Mucosa of stomach (tissue), 1 donor: Measurements from ENCODE around the gene PDXK.

ENCODE experiments used
- H3K27me3 ChIP-seq: one replicate; pipeline ENCODE4 v1.7.0; 2013; ENCODE audit warnings: mild to moderate bottlenecking, low read length; ENCODE audit not compliant: control insufficient read depth, insufficient read depth
- H3K36me3 ChIP-seq: one replicate; pipeline ENCODE4 v1.7.0; 2013; ENCODE audit warnings: low read length; ENCODE audit not compliant: control insufficient read depth, insufficient read depth
- H3K4me1 ChIP-seq: one replicate; pipeline ENCODE4 v1.7.0; 2013; ENCODE audit warnings: mild to moderate bottlenecking, low read length; ENCODE audit not compliant: control insufficient read depth, insufficient read depth
- H3K4me3 ChIP-seq: one replicate; pipeline ENCODE4 v1.7.0; 2013; ENCODE audit warnings: low read length
- H3K9ac ChIP-seq: one replicate; pipeline ENCODE4 v1.7.0; 2013; ENCODE audit warnings: mild to moderate bottlenecking, low read length, moderate library complexity
- H3K9me3 ChIP-seq: one replicate; pipeline ENCODE4 v1.7.0; 2013; ENCODE audit warnings: mild to moderate bottlenecking, low read length, moderate library complexity; ENCODE audit not compliant: control insufficient read depth
- donor health status: Pancreatic carcinoma.

Gene PDXK

DNA sequence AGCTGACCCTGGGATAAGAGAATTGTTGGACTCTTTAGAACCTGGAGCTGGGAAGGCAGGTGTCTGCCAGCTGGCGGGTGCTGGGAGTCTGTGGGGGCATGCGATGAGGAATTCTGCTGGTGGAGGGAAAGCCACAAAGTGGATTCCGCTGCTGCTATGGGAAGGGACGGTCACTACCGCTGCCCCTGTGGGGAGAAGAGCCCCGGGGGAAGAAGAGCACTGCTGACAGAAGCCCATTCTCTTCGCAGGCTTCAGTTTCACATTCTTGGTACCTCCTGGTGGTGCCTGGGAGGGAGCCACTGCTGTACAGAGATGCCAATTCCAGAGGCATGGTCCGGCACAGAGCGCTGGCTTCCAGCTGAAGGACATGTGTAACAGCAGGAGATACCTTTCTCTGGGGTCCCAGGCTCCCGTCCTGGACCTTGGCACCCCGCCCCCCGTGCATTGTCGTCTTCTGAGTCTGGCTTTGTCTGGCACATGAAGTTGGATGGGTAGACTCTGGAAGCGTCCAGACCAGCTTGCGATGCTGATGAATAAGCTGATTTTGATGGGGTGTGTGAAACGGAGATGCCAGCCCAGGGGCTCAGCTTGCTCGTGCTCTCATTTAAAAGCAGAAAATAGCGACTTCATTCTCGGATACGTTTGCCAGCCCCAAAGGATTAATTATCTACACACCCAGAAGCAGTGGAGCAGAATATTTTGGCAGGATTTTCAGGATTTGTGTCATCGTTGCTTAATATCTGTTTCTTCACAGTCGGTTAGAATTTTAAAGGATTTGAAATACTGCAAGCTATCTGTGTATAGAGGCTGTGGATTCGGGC lies 13.2 kb downstream of the PDXK start:
- H3K4me3 ChIP-seq, result no peak overlapping the region
- no peaks in the 10 kb centered on the region for H3K27me3 ChIP-seq
- peaks cover 73% of the 10 kb centered on the region for H3K4me1 ChIP-seq
- peak overlapping the region; percentile 33 for H3K9ac ChIP-seq
- no peaks in the 10 kb centered on the region for H3K36me3 ChIP-seq
- H3K9me3 ChIP-seq, result no peaks in the 10 kb centered on the region

DNA sequence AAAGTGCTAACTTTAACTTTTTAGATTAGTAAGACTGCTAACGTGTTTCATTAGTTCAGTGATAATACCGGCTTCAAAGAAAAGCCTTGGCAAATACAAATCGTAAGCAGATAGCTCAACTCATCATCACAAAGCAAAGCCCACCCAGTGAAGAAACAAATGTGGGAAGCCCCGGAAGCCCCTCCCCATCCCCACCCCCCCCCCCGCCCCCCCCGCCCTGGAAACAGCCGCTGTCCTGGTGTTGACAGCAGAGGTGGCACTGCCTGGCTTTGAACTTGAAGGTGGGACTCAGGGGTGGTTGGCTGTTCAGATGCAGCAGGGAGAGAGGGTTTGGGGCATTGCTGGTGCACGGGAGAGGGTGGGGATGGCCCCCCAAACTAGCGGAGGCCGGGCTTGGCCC lies 14.1 kb downstream of the PDXK start:
- H3K4me1 ChIP-seq, result peaks cover 64% of the 10 kb centered on the region

DNA sequence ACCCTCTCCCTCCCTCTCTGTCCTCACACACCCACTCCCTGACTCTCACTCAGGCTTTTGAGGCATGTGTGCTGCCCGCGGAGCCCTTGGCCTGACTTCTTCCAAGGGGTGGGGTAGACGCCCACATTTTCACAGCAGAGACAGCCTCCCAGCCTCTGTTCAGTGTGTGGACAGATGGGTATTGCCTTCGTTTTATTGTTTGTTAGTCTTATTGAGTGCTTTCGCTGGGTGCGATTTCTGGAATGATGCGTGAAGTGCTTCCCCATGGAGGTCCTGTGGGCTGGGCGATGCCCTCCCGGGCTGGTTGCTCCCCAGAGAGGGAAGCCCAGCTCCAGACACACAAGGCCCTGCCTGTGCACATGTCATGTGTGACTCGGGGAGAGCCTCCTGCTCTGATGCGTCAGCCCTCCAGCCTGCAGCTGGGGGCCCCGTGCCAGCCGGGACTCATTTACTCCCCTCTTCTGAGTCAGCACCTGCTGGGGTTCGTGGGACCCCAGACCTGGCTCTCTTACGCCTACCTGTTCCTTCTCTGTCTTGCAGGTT lies 14.7 kb downstream of the PDXK start:
- Histone ChIP-seq H3K4me1 (peaks cover 58% of the 10 kb centered on the region), H3K27me3 (no peaks in the 10 kb centered on the region), H3K9ac (peak overlapping the region; percentile 41), H3K36me3 (no peaks in the 10 kb centered on the region), H3K4me3 (no peak overlapping the region), H3K9me3 (no peaks in the 10 kb centered on the region)

More for the DNA sequence above, 14.1 kb downstream of the PDXK start:
- no peaks in the 10 kb centered on the region for H3K27me3 ChIP-seq
- H3K9ac ChIP-seq, result no peak overlapping the region
- no peaks in the 10 kb centered on the region for H3K9me3 ChIP-seq
- no peaks in the 10 kb centered on the region for H3K36me3 ChIP-seq
- H3K4me3 ChIP-seq, result no peak overlapping the region

DNA sequence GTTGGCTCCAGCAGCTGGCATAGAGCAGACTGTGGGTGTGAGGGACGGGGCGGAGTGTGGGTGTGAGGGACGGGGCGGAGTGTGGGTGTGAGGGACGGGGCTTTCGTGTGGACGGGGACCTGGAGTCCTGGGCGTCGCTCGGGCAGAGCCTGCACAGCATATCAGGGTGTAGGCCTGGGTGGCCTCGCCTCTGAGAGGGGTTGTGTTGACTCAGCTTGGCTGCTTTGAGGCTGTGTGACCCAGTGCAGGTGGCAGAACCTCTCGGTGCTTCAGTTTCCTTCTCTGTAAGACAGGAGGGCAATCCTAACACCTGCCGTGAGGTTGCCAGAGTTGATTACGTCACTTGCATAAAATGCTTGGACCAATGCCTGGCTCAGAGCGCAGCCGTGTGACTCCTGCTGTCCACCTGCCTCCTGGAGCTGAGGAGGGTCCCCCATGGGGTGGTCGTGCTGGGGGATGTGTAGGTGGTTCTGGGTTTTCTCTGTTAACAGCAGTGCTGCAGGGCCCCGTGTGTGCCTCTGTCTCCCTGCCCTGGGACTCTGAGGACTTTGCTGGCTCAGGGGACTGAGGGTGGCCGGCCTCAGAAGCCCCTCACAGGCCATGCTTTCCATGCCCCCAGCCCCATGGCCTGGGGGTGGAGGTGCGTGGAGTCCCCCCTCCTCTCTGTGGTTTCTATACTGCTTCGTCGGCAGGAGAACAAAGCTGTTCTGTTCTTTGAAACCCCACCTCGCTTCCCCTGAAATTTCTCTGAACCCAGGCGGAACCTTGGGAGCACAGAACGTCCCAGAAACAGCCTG lies 15.4 kb downstream of the PDXK start:
- Histone ChIP-seq H3K9ac (peak overlapping the region; percentile 52), H3K4me3 (no peak overlapping the region), H3K4me1 (peaks cover 51% of the 10 kb centered on the region), H3K36me3 (no peaks in the 10 kb centered on the region), H3K27me3 (no peaks in the 10 kb centered on the region), H3K9me3 (no peaks in the 10 kb centered on the region)

DNA sequence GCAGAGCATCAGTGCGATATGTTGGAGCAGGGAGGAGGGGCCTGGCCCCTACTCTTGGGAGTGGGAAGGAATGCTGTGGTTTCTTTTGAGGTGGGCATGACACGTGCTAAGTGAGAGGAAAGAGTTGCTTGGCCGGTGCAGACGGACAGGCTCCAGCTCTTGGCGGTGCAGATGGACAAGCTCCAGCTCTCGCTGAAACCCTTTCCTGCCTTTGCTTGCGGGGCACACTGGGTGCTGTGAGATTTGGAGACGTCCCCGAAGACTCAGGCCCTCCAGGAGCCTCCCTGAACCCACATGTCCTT lies 15.9 kb downstream of the PDXK start:
- Histone ChIP-seq H3K4me3 (no peak overlapping the region), H3K4me1 (peaks cover 45% of the 10 kb centered on the region), H3K27me3 (no peaks in the 10 kb centered on the region), H3K9me3 (no peaks in the 10 kb centered on the region), H3K9ac (peak overlapping the region; percentile 52), H3K36me3 (no peaks in the 10 kb centered on the region)

DNA sequence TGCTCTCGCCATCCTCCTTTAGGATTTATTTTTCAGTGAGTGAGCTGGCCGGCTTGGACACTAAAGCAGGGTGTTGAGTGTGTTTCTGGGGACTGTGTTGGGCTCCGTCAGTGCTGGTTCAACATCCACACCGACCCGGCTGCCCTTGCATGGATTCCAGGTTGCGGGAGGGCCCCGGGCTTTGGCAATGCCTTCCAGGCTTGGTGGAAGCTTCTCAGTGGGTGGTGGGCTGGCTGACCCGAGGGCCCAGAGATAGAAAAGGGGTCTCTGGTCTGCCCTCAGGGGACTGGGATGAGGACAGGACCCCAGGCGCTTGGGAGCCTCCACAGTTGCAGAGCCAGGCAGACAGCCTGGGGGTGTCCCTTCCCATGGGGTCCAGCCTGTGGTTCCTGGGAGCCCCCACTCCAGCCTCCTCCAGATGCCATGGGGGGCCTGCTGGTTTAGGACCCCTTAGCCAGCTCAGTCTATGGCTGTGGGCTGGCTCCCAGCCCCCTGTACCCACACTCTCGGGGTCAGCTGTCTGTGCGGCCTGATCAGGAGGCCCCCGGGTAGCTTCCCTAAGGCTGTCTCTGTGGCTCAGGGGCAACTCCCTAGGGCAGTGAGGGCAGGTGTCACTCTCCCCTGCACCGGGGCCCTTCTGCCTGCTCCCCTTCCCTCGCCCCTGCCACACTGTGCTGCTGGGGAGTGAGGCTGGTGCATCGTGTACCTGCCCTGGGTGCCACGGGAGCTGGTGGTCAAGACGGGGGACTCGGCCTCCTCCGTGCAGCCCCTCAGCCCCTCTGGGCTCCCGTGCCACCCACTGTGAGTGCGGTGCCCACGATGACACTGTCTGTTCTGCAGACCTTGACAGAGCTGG lies 16.5 kb downstream of the PDXK start:
- Histone ChIP-seq H3K27me3 (no peaks in the 10 kb centered on the region), H3K4me3 (no peak overlapping the region), H3K9me3 (no peaks in the 10 kb centered on the region), H3K4me1 (peaks cover 44% of the 10 kb centered on the region), H3K36me3 (no peaks in the 10 kb centered on the region), H3K9ac (no peak overlapping the region)

DNA sequence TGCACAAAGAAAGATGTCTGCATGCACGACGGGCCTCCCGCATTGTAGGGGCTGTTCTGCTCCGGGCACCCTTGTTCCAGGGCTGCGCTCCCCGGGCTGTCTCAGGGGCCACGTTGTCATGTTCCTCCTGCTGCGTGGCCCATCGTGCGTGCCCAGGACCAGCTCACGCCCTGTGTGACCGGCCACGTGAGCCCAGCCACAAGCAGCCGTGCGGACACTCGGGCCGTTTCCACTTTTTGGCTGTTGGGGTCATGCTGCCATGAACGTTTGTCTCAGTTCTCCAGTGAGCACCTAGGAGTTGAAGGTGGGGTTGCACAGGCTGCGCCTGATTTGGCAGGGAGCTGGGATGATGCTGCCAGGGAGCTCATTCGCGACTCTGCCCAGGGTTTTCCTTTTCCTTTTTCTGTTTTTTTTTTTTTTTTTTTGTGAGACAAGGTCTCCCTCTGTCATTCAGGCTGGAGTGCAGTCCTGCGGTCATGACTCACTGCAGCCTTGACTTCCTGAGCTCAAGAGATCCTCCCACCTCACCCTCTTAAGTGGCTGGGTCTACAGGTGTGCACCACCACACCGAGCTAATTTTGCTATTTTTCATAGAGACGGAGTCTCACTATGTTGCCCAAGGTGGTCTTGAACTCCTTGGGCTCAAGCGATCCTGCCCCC lies 17.4 kb downstream of the PDXK start:
- H3K27me3 ChIP-seq, result no peaks in the 10 kb centered on the region
- no peak overlapping the region for H3K9ac ChIP-seq
- H3K9me3 ChIP-seq, result no peaks in the 10 kb centered on the region
- no peaks in the 10 kb centered on the region for H3K36me3 ChIP-seq
- H3K4me3 ChIP-seq, result no peak overlapping the region
- H3K4me1 ChIP-seq, result peaks cover 35% of the 10 kb centered on the region

DNA sequence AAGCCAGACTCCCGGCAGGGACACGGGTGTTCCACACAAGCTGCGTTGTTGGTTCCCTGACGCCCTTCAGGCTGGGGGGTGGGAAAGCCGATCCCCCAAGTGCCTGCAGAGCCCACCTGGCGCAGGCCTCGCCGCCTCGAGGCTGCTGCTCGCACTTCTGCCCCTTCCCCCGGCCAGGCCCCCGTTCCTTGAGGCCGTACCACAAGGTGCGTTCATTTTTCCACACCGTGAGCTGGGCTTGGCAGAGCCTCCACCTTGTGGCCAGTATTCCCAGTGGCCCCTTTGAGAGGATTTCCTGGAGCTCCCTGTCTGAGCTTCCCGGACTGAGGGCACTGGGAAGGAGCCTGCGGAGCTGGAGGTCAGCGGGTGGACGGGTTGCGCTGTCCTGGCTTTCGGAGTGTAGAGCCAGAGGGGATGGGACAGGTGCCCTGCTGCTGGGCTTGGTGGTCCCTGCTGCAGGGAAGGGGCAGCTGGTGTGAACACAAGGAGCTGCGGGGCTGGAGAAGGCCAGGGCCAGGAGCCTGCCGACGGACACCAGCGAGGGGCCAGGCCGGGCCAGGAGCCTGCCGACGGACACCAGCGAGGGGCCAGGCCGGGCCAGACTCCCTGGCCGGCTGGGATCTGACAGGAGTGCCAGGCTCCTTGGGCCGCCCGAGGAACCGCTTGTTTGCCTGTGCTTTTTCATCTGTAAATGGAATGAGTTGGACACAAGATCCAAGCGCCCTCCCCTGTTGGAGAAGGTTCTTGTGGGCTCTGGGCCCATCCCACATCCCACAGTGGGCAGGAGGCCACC lies 18.4 kb downstream of the PDXK start:
- Histone ChIP-seq H3K9me3 (no peaks in the 10 kb centered on the region), H3K36me3 (no peaks in the 10 kb centered on the region), H3K27me3 (no peaks in the 10 kb centered on the region), H3K4me1 (peaks cover 25% of the 10 kb centered on the region), H3K9ac (no peak overlapping the region), H3K4me3 (no peak overlapping the region)

DNA sequence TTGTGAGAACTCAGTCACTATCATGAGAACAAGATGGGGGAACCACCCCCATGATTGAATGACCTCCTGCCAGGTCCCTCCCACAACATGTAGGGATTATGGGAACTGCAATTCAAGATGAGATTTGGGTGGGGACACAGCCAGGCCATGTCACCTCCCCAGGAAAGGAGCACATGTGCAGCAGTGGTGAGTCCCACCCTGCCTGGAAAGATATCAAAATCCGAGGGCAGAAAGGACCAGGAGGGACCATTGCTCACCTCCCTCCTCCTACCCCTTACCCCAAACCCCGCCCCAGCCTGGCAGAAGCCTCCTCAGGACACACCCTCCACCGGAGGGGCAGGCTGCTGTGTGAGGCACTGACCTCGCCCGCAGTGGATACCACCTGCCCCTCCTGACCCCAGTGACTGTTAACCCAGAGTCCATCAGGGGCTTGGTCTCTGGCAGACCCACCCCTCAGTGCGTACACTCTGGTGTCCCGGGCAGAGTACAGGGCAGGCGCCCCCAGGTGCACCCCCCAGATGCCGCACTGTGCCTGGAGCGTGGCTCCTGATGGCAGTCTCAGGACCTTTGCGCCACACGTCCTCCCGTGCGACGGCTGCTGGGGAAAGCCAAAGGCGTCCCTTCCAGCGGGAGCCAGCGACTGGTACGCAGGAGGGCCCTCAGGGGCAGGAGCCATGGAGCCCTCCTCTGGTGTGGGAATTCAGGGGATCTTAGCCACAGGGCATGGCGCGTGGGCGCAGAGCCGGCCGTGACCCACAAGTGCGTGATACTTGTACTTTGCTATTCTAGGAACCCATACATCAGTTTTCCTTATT lies 20.9 kb downstream of the PDXK start:
- H3K9me3 ChIP-seq, result no peaks in the 10 kb centered on the region
- no peaks in the 10 kb centered on the region for H3K27me3 ChIP-seq
- H3K36me3 ChIP-seq, result no peaks in the 10 kb centered on the region
- H3K4me3 ChIP-seq, result no peak overlapping the region
- no peak overlapping the region for H3K9ac ChIP-seq
- H3K4me1 ChIP-seq, result peaks cover 7% of the 10 kb centered on the region

DNA sequence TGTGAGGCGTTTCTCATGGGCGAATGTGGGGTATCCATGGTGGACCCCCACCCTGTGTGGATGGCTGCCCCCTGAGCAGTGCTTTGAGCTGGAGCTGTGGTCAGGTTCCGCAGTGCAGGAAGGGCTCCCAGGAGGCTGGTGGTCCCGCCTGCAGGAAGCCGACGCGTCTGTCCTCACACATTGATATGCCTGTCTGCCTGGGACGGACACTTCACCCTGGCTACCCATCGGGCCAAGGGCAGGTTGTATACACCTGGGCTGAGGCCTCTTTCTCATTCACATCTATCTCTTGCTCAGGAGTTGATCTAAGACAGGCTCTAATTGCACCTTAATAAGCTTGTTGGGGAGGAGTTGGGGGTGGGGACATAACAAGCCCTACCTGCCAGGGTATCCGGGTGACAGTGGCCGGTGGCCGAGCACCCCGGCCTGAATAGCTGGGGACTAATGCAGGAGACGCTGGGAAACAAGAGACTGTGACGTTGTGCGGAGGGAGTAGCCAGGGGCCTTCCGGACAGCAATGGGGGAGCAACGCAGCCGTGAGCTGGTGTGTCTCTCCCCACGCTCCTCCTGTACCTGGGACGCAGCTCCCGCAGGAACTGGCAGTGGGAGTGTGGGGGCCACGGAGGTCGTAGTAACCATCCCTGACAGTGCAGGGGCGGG lies 21.7 kb downstream of the PDXK start:
- Histone ChIP-seq H3K9me3 (no peaks in the 10 kb centered on the region), H3K4me1 (no peaks in the 10 kb centered on the region), H3K27me3 (no peaks in the 10 kb centered on the region), H3K9ac (no peak overlapping the region), H3K36me3 (no peaks in the 10 kb centered on the region), H3K4me3 (no peak overlapping the region)
